NOMO-1 treated with dmso at 0.1 percent for 144 hours (cell line): ENCODE results near the gene METRN.
A peak's percentile ranks its signal among the peaks of the same experiment; 100 is the strongest.

Experiments
- DNase-seq: peaks from one replicate; lab custom pipeline; 2025; ENCODE audit not compliant: unreplicated experiment; lab: John Stamatoyannopoulos, UW

Gene METRN

GRCh38 chr16:722835-723633 is 8.1 kb downstream of the METRN start:
- DNase-seq: no peak

DNA sequence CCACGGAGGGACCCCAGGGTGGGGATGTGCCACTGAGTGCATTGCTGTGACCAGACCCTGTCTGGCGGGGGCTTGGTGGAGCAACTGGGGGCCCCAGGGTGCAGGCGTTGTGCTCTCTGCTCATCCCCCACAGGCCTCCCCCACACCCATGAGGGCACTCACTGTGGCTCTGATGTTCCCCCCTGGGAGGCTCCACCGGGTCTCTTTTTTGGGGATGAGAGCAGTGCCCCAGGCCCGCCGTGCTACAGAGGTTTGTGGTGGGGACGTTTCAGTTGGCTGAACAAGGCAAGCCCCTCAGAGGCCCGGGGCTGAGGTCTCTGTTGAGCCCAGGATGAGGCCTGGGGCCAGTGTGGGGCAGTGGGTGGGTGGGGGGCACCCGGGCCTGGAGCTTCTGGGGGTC is 8.8 kb downstream of the METRN start:
- DNase-seq: no peak

- no peak for DNase-seq
Measured at GRCh38 chr16:724188-725040, 9.5 kb downstream of the METRN start.

- no peak for DNase-seq
Measured at GRCh38 chr16:725041-725376, 10.1 kb downstream of the METRN start.

DNA sequence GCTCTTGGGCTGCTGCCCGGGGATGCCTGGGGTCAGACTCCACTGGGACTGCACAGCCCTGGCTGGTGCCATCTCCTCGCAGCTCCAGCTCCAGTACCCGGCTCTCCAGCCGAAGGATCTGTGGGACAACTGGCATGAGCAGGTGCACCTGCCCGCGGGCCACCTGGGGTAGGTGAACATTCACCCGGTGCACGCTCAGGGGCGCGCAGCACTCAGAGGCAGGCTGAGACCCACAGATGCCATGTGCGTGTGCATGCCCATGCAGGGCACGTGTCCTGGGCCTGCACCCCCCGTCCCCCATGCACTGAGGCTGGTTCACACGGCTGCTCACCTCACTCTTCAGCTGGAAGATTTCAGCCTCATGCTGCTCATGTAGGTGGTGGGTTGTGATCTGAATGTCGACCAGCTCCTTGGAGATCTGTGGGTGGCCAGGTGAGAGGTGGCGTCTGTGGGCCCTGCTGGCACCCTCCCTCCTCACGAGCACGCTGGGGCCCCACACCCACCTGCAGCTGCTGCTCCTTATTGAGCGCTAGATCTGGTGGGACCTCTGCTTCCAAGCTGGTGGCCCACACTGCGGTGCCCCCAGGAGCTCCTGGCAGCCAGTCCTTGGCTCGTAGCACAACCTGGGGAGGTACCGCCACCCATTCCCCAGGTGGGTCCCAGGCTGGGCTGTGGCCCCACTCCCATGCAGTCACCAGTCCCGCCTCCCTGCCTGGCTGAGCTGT is 10.7 kb downstream of the METRN start:
- DNase-seq: no peak

DNA sequence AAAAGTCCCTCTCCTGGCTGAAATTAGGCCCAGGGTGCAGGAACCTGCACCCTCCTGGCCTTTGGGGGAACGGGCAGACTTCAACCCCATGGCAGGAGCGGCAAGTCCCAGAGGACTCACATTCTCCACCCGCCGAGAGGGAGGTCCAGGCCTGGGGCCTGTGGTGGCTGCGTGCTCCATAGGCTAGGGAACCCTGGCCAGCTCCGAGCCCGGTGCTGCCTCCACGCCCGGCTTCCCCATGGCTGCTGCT is 11.2 kb downstream of the METRN start:
- DNase-seq: no peak

DNA sequence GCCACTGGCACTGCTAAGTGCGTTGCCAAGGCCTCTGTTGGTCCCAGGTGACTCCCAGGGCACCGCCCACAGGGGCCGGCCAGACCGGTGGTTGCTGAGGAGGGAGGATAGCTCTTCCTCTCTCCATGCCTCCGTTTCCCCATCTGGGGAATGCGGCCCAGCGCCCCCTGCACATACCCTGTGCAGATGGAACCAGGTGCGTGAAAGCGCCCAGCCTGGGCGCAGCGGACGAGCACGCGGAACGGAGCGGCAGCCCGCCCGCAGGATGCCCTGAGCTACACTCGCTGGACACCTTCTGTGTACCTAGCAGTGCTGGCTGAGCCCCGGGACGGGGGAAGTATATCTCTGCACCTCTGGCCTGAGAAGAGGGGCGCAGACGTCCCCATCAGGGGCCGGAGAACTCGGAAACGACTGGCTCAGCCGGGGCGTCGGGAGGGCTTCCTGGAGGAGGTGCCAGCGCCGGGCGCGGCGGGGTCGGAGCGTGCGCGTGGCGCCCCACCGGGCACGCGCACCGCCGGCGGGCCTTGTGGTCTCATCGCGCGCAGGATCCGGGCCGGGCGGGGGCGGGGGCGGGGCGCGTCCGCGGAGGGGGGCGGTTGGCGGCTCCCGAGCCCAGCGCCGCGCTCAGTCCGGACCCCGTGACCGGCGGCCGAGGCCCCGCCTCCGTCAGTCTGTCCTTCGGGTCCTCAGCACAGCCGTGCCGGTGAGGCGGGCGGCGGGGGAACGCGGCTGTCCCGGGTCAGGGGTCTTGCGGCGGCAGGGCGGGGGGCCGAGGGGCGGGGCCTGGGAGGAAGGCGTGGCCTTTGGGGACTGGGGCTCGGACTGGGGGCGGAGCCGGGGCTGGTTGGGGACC is 11.7 kb downstream of the METRN start, which contains the start of the genes CCDC78 and HAGHL:
CCDC78 (minus strand) TSS at position 6 of the 853 bp plus-strand sequence. CDS start 76 bp downstream, outside the sequence.
HAGHL (plus strand) TSS at position 669 of the 853 bp plus-strand sequence. CDS start 404 bp downstream, outside the sequence.
- peak; percentile 36 for DNase-seq

- DNase-seq: no peak
Measured at GRCh38 chr16:727291-727977, 12.5 kb downstream of the METRN start.

DNA sequence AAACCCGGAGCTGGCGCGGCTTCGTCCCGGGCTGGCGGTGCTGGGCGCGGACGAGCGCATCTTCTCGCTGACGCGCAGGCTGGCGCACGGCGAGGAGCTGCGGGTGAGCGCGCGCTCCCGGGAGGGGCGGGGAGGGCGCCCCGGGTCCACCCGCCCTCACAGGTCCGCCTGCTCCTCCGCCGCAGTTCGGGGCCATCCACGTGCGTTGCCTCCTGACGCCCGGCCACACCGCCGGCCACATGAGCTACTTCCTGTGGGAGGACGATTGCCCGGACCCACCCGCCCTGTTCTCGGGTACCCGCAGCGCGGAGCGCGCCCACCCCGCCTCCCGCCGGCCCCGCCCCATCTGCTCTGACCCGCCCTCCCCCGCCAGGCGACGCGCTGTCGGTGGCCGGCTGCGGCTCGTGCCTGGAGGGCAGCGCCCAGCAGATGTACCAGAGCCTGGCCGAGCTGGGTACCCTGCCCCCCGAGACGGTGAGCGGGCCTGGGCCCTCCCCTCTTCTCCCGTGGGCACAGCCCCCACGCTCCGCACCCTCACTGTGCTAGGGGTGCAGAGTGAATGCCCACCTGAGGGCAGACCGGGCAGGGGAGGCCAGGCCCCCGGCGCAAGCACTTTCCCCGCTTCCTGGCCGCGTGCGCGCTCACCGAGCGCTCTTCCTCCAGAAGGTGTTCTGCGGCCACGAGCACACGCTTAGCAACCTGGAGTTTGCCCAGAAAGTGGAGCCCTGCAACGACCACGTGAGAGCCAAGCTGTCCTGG is 13.4 kb downstream of the METRN start:
- DNase-seq: peak; percentile 50

GRCh38 chr16:728890-729744 is 14.2 kb downstream of the METRN start:
- no peak for DNase-seq

DNA sequence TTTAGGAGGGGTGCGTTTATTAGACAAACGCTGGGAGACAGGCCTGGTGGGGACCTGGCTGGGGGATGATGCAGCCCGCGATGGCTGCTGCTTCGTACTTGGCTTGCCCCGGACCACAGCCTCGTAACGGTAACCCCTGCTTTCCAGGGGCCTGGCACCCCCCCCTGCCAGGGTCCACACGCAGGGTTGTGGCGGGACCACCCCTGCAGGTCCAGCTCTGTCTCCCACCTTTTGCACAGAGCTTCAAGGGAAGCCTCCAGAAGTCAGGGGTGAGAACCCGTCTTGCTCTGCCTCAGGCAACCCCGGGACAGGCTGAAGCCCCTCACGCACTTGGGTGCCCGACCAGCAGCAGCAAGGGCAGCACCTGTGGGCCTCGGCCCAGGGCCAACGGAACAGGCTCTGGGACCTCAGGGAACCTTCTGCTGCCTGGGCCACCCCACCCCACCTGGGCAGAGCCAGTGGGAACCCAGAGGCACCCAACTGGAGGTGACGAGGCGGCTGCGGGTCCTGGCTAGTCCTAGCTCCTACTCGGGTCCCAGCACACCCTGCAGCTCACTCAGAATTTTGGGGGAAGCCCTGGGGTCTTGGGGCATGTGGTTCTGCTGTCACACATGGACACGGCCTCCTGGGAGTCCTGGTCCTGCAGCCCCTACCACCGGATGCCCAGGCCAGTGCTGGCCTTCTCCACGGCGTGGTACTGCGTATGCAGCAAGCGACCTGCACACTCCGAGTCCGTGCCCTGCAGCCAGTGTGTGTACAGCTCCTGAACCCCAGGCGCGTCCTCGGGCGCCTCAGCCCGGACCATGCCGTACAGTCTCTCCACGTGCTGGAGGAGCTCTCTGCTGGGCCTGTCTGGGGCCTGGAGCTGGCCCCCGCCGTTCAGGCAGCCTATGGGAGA is 15.1 kb downstream of the METRN start:
- DNase-seq: no peak

DNA sequence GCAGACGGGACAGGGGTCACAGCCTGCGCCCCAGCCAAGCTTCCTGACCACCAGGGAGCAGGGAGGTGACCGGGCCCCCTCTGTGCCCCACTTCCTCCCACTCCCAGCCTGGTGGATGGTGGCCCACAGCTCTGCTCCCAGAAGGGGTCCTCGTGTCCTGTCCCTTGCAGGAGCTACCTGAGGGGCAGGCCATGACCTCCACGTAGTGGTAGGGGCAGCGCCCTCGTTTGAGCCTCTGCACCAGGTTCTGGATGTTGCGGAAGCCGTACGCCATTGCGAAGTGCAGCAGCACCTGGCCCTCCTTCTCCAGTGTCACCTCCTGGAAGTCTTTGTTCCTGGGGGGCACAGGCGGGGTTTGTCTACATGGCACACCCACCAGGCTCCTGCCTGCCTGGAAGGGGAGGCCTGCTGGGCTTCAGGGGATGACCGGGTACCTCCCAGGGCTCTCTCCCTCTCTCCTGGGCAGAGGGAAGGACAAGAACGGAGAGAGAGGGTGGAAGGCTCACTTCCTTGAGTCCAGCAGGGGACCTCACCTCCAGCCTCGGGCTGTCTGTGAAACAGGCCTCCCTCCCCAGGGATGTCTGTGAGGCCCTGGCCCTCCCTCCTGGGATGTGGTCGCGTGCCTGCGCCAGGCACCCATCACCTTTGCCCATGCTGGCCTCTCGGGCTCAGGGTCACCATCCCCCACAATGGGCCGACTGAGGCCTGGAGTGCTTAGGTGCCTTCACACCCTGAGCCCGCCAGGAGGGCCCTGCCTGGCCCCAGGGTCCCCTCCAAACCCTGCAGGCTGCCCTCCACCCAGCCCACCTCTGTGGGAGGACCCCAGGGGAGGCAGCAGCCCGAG is 16.0 kb downstream of the METRN start:
- no peak for DNase-seq

GRCh38 chr16:732332-732731 is 17.4 kb downstream of the METRN start:
- DNase-seq: no peak

DNA sequence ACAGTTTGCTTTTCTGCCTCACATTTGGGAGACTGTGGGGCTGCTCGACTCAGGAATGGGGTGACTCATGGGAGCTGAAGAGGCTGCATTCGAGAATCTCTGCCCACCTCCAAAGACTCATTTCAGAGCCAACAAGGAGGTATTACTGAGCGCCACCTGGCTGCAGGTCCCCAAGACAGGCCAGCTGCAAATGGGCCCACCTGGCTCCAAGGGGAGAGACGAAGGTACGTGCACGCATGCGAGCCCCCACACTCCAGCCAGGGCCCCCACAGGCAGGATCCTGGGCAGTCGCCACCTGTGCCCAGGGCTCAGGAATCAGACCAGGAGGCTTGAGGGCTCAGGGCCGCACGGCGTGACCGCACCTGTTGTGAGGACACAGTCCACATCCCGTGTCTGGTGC is 18.0 kb downstream of the METRN start:
- no peak for DNase-seq

GRCh38 chr16:733382-734207 is 18.7 kb downstream of the METRN start:
- no peak for DNase-seq
